Left cardiac atrium (tissue), 4 donors: ENCODE results near the gene RAB6B. TPM values are rescaled to one million over a fixed set of nuclear protein-coding genes. Genes with fewer than 3 reads are reported as not detected.

Experiments used
- ATAC-seq, 2 donors: fragments of 200-7000 bp; cut with Tn5 transposase; one replicate each; pipeline ENCODE4 v1.9.1; 2020; ENCODE audit warnings: mild to moderate bottlenecking in 2 of 2, moderate library complexity in 2 of 2
- DNase-seq: peaks from one replicate; pipeline ENCODE4 v3.0.0-alpha.2; 2020
- intact Hi-C, 2 donors: fragments of 100-400 bp; cut with DNase I; formaldehyde crosslinking; loops; one replicate each; pipeline versions ENCODE4 v1.14.1 to v1.15.1; 2022 to 2023
- long read RNA-seq: library from polyadenylated mRNA; unstranded; transcript quantifications from one replicate; pipeline ENCODE4 v2.0.0, GENCODE V29; 2021
- total RNA-seq, 2 donors: library from RNA; stranded (reverse); fragmentation: NEBNext Ultra II Directional; extraction: Animal tissue kit (Norgen Biotek cat#: 25700); gene quantifications; one replicate each; pipeline ENCODE4 v1.2.1, GENCODE V29; 2021
- donor health status: DM: no; HTN: yes; CAD: no.
- donor health status: DM: no; HTN: yes; CAD: no; lungs with severe emphysema.
- donor health status: DM: yes; HTN: yes; CAD: no.
- donor health status: Dilated cardiomyopathy.

RAB6B gene
- 10 to 100 TPM; 41.4 to 41.6 TPM for total RNA-seq
- long read RNA-seq, full-length matches to known transcripts = 3 of 11 reads
- long read RNA-seq, partial matches to known transcripts = 0 of 11 reads
- long read RNA-seq, other reads (novel, unspliced or antisense) = 8 of 11 reads

DNA sequence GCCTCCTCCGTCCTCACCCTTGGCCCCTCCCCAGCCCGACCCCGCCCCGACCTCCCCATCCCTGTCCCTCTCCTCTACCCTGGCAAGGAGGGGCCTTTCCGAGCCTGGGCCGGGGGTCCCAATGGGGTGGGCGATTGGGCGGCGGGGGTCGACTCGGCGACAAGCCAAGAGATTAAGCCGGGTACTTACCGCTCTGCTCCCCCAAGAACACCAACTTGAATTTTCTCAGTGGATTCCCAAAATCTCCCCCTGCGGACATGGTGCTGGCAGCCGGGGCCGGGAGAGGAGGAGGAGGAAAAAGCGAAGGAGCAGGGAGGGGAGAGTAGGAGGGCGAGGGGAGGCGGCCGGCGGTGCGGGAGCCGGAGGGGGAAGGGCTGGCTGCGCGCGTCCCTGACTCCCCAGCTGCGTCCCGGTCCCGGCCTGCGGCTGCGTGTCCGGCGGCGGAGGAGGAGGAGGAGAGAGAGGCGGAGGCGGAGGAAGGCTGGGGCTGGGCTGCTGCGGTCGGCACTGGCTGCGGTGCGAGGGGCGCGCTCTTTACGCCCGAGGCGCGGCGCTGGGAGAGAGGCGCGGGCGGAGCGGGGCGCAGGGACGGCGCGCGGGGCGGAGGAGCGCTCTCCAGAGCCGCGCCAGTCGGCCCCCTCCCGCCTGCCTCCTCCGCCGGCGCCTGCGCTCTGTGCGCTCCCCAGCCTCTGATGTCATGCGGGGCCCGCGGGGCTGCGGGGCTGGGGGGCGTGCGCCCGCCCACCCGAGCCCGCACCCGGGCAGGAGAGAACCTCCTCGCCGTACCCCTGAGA is at the start of gene RAB6B:
Gene RAB6B (minus strand): TSS at position 675 of the 794 bp plus-strand sequence. CDS start 416 bp downstream, at position 259.
- DNase-seq (peak; percentile 54), ATAC-seq (peak; percentile 87 to 90)
- intact Hi-C loops = loop anchor here in 1 of 2 donors (10.0 kb wide), 1 partner anchor 71 kb away; no protein-coding TSS in a partner anchor

DNA sequence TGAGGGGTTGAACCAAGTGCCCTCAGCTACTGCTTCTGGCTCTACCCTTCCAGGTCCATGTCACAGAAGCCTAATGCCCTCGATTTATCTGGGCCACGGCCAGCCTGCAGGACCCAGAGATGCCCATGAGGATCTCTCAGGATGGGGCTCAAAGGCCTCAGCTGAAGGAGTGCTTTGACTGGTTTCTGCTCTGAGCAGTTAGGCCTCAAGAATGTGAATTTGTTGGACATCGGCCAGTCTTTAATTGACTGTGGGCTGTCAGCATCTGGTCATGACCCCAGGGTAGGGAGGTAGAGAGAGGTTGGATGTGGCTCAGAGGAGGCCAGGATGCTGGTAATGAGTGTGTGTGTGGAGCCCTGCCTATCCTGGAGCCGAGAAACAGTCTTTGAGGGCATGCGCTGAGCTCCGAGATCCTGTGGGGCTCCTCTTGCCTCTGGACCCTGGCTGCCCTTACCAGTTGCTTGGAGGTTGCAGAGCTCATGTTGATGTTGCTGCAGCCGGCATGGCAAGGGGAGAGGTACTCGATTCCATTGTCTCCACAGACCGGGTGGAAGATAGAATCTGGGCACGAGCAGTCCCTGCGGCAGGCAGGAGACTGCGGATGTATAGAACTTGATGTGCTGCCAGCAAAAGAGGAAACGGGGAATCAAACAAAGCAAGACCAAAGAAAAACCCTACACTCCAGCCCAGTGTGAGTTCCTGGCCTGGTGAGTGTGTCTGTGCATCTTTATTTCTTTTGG is 49.1 kb upstream of the RAB6B start:
- ATAC-seq (peak; percentile 34 to 38), DNase-seq (peak; percentile 63)
- intact Hi-C loops = loop anchor here in 1 of 2 donors (5.0 kb wide), 1 partner anchor 203 kb away; no protein-coding TSS in a partner anchor

DNA sequence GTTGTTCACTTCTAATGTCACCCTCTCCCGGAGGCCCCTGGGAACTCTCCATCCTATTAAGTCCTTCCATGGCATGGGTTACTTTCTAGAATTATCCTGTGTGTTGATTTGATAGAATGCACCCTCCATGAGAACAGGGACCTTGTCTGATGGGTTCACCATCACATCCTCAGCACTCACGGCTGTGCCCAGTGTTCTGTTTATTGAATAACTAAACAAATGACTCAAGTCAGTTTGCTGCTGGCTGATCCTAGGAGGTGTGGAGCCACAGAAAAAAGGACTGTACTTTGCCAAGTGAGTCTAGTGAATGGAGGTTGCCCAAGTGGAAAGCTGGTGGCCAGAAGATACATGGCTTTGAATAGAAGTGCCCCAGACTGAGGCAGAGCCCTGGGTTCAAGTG is 48.5 kb upstream of the RAB6B start:
- ATAC-seq (no peak), DNase-seq (no peak)
- intact Hi-C loops = loop anchor here in 1 of 2 donors (5.0 kb wide), 1 partner anchor 202 kb away; no protein-coding TSS in a partner anchor

DNA sequence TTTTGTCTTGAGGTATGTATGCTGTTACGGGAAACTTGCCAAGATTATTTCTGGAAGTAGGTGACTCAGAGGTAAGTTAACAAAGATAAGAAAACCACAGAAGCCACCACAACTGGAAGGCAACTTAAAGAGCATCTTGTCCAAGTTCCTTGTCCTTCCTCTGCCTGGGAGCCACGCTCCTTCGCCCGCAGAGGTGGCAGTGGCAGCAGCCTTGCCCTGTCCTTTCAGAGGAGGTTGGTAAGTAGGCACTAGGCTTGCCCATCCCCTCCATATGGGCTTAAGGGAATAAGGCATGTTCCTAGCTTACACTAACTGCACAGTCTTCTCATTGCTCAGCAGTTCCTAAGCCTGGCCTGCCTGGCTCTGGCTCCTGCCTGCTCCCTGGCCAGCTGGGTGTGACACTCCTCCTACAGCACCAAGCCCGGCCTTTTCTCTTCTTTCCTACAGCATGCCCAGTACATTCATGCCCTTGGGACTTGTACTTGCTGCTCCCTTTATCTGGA is 48.0 kb upstream of the RAB6B start:
- DNase-seq (no peak), ATAC-seq (peak; percentile 39 to 50)
- intact Hi-C loops = loop anchor here in 1 of 2 donors (5.0 kb wide), 1 partner anchor 201 kb away; no protein-coding TSS in a partner anchor

DNA sequence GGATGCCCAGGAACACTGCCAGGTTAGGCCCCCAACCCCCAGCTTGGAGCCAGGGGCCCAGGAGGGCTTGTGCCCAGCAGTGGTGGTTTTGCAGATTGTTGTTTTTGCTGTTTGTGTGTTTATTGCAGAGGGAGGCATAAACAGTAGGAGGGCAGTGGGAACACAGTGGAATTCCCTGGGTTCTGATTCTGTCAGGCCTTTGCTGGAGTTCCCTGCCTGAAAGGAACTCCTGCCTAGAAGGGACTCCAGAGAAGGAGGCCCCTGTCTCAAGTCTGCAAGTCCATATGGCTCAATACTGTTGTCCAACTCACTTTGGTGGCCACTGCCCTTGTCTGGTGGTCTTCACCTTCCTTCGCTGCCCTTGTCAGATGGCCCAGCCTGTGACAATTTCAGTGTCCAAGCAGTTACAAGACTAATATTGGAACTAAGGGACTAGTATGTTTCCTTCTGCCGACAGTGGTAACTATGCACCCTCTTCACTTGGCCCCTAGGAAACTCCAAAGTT is 47.4 kb upstream of the RAB6B start:
- ATAC-seq (no peak), DNase-seq (no peak)
- intact Hi-C loops = loop anchor here in 1 of 2 donors (5.0 kb wide), 1 partner anchor 201 kb away; no protein-coding TSS in a partner anchor

DNA sequence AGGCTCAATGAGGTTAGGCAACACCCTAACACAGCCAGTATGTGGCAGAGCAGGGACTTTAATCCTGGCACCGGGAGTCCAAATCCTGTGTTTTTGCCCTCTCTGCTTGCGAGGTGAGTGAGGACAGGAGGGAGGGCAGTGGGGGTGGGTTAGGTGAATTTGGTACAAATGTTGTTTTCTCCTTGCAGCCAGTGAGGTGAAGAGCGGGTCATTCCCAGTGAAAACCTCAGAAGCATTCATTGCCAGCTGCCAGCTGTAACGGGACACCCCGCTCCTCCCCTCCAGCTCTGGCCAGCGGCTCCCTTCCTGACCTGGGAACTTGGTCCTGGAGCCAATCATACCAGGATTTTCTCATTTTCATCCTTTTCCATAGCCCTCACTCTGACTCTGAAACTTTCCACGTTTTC is 45.7 kb upstream of the RAB6B start:
- peak in 1 of 2 donors; percentile 43 for ATAC-seq
- intact Hi-C loops = loop anchor here in 1 of 2 donors (5.0 kb wide), 1 partner anchor 199 kb away; no protein-coding TSS in a partner anchor
- DNase-seq = no peak

DNA sequence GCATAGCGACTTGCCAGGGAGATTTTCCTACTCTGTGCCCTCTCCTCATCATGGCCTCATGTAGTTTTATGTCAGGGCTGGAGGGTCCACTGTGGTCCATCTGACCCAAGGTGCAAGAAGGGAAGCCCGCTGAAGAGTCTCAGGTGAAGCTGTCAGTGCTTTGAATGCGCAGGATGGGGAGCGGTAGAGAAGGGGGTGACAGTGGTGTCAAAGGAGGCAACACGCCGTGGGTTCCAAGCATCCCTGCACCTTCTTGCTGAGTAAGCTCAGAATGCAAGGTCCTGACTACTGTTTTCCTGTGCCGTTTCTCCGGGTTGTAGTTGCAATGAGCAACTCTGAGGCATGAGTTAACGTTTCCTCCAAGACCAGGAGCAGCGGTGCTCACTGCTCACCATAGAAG is 44.9 kb upstream of the RAB6B start:
- no peak for ATAC-seq
- intact Hi-C loops = loop anchor here in 1 of 2 donors (5.0 kb wide), 1 partner anchor 198 kb away; no protein-coding TSS in a partner anchor
- no peak for DNase-seq

DNA sequence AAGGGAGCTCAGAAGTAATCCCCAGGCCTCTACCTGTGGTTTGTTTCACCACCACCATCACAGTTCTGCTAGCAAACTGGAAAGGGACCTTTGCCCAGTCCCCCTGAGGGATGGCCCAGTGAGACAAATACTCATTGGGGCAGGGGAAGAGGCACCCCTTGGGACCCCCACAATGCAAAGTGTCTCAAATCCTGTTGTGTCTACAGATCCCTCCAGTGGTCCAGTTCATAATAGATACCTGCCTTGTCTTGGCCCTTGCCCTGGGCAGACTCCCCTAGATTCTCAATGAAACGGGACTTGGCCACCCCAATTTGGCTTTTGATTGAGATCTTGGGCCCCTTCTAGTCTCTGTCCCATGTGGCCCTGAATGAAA is 43.8 kb upstream of the RAB6B start:
- ATAC-seq (no peak), DNase-seq (no peak)
- intact Hi-C loops = loop anchor here in 1 of 2 donors (10.0 kb wide), 2 partner anchors 105 to 365 kb away; no protein-coding TSS in a partner anchor

DNA sequence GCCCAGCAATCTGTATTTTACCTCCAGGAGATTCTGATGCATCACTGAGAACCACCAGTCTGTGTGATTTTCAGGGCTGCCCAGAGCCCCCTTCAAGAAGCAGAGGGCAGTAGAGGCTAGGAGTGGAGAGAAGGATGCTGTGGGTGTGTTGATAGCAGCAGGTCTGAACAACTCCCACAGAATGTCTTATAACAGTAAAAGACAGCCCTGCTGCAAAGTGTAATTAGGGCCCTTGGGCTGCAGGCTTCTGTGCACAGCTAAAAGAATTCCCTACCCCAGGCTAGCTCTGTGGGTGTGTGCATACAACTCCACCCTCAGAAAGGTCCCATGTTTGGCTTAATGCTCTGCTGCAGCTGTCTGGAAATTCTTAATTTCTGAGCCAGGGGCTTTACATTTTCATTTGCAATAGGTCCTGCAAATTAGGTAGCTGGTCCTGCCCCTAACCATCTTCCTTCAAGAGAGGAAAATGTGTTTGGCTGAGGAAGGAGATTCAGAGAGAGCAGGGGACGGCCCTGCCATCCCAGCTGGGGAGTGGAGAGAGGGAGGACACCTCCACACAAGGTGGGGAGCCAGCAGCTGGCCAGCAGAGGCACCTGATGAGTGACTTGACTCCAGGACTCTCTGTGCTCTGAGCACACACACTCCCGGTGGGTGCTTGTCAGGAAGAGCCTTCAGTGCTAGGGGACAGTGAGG is 43.2 kb upstream of the RAB6B start:
- ATAC-seq (peak in 1 of 2 donors; percentile 13), DNase-seq (no peak)
- intact Hi-C loops = loop anchor here in 1 of 2 donors (10.0 kb wide), 2 partner anchors 106 to 366 kb away; no protein-coding TSS in a partner anchor

DNA sequence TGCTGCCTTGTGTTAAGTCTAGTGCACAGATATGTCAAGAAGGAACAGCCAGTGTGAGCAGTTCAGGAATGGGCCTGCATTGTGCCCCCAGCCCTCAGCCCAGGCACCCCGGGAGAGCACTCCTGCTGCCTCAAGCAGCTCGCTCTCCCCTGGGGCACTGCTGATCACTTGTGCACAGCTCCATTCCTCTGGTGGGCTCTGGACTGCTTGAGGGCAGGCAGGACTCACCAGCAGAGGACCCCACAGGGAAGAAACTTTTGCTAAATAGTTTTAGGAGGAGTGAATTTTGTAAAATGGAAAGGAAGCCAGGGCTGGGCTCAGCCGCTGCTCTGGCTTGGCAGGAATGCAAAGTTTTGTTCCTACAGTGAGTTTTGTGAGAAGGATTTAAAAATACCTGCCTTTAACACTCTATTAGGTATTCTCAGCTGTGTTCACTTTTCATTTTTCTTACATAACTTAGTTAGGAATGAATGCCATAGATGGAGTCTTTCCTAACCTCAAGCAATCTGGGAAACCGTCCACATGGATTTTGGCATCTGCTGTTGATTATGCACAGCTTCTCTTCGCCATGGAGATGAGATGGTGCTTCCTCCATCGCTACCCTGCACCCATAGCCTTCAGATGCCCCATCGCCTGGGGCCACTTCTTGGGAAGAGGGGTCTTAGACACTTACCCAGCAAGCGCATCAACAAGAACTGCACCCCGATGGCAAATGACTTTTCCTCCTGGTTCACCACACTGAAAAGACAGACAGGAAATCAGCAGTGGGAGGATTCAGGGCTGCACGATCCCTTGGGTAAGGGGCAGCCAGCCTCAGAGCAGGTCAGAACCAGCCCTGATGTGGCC is 42.3 kb upstream of the RAB6B start:
- no peak for ATAC-seq
- DNase-seq = no peak
- intact Hi-C loops = loop anchor here in 1 of 2 donors (10.0 kb wide), 2 partner anchors 107 to 367 kb away; no protein-coding TSS in a partner anchor

DNA sequence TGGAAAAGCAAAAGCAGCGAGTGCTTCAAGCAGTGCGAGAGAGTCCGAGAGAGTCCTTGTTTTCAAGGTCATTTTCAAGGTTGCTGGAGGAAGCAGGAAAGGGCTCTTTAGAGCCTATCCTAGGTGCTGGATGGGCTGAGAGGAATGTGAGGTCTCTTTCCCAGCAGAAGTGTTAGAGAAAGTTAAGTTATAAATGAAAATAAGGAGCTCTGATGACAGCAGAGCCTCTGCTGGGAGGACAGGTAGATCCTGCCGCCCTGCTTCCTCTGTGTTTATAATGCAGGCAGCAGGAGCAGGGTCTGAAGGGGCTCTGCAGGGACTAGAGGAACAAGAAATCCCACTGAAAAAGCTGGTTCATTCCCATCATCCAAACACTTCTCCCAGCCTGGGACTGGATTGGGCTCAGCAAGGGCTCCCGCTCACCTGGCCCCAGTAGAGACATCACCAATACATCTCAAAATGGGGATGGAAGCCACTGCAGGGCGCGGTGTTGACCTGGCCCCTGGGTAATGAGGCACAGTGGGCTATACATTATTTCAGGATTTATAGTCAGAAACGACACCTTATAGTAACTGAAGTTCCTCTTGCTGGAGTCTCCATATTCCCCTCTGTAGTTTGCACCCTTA is 41.5 kb upstream of the RAB6B start:
- DNase-seq = no peak
- ATAC-seq = no peak
- intact Hi-C loops = loop anchor here in 1 of 2 donors (10.0 kb wide), 2 partner anchors 108 to 368 kb away; no protein-coding TSS in a partner anchor

DNA sequence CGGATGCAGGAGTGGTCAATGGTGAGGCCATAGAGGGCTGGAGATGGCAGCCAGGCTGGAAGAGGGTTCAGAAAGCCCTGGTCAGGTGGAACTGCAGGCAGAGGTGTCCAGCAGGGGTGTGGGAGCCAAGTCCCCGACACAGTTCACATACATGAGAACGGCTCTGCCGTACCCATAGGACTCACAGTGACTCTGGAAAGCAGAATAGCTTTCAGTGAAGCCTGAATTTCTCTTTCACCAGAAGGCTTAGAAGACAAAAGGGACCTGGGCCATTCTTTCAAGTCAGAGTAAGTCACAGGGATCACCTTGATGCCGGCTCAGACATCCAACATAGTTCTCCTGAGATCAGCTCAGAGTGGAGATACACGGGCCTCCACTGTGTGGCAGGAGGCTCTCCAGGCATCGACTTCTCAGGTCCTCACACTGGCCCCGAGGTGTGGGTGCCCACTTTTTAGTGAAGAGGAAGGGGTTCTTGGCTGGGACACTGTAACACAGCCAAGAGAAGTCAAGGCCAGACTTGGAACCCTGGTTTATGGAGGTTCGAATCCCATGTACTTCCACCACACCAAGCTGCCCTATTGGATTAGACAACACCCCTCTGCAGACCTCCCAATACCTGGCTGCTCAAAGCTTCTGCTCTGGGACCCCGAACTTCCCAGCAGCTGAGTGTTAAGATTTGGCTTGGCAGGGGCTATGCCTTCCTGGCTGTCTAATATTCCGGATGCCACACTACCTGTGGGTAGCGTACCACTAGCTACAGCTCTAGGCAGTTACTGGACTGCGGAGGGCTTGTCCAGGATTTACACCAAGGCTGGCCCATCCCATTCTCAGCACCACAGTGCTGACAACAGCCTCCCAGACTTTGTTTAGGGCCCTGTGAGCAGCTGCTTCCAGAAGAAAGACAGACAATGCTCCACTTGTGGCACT is 40.4 kb upstream of the RAB6B start:
- DNase-seq = no peak
- intact Hi-C loops = loop anchor here in 1 of 2 donors (10.0 kb wide), 2 partner anchors 109 to 369 kb away; no protein-coding TSS in a partner anchor

DNA sequence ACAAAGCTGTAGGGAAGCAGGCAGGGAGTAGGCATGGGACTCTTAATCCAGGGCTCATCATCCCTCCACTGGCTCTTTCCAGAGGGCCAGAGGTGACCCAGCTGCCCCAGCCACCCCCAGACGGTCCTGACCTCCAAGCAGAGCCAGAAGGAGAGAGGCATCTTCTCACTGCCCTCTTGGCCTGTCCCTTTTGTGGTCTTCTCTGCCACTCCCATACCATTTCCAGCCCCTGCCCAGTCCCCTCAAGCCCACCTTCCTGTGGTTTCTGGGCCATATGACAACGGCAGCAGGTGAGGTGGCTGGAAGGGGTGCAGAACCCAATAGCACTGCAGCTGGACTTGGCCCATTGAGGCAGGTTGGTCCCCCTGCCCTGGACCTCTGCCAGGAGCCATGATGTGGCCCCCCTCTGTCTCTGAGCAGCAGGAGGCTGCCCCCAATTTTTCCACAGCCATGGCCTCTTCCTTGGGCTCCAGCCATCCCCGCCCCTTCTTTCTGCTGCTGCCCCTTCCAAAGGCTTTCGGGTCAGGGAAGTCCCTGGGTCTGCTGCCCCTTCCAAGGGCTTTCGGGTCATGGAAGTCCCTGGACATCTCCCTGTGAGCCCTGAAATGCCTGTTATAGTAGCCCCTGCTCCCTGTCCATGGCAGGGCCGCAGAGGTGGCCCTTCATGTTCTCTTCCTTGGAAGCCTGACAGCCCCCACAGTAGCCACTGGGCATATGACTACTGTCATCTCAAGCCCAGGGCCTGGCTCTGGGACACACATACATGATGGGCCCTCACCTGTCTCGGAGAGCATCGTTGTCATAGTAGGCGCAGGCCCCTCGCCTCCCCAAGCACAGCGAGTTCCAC is 39.5 kb upstream of the RAB6B start:
- DNase-seq (no peak), ATAC-seq (no peak)
- intact Hi-C loops = loop anchor here (5.0 to 10.0 kb wide), 3 partner anchors 110 to 370 kb away; no protein-coding TSS in a partner anchor

More for the DNA sequence above, 40.4 kb upstream of the RAB6B start:
- ATAC-seq = no peak

DNA sequence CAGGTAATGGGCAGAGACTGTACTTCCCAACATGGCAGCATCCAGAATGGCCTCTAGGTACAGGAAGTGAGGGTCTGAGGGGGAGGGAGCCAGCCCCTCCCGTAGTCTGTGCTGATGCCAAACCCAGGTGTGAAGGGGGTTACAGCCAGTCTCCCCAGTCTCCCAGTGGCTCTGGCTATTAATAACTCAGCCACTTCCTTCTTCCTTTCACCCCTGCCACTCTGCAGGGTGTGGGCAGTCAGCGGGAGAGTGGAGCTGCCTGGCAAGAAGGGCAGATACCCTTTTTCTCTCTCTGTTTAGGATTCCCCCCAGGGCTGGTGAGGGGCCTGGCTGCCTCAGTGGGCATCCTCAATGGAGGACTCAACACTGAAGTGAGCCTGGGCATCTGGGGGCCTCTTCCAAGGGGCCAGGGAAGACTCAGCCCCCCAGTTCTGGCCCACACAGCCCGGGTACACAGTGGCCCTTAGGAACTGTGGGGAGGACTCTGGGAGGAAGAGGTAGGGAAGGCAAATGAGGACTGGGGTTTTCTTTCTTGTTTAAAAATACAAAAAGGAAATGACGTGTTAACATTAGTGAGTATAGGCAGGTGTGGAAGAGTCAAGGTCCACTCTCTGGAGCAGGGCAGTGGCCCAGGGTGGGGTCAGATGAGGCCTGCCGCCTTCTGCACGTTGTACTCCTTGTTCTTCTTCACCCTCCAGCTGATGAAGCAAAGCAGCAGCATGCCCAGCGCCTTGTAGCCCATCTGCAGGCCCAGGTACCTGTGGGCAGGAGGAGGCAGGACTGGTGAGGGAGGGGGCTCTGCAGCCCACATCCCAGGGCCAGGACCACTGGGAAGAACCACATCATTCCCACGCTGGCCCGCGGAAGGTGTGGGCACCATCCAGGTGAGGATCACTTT is 38.6 kb upstream of the RAB6B start:
- DNase-seq (no peak), ATAC-seq (no peak)
- intact Hi-C loops = loop anchor here (5.0 to 10.0 kb wide), 3 partner anchors 110 to 370 kb away; no protein-coding TSS in a partner anchor
